Mucosa of rectum (tissue), 2 donors: ENCODE results near the gene FSTL3.
A peak's percentile ranks its signal among the peaks of the same experiment; 100 is the strongest.

Source experiments
- H3K27ac ChIP-seq, 2 donors: one replicate each; pipeline ENCODE4 v1.7.0; 2013; ENCODE audit warnings: inconsistent platforms in 2 of 2, low read depth in 2 of 2, low read length in 2 of 2
- H3K27me3 ChIP-seq, 2 donors: one replicate each; pipeline ENCODE4 v1.7.0; 2013; ENCODE audit warnings: low read length in 2 of 2; ENCODE audit not compliant: control insufficient read depth in 2 of 2, insufficient read depth in 2 of 2
- H3K36me3 ChIP-seq, 2 donors: one replicate each; pipeline ENCODE4 v1.7.0; 2013; ENCODE audit warnings: low read length in 2 of 2; ENCODE audit not compliant: control insufficient read depth in 2 of 2, insufficient read depth in 2 of 2
- H3K4me1 ChIP-seq, 2 donors: one replicate each; pipeline ENCODE4 v1.7.0; 2013; ENCODE audit warnings: low read length in 2 of 2, mild to moderate bottlenecking in 1 of 2; ENCODE audit not compliant: control insufficient read depth in 2 of 2, insufficient read depth in 2 of 2
- H3K4me3 ChIP-seq, 2 donors: one replicate each; pipeline ENCODE4 v1.7.0; 2013; ENCODE audit warnings: low read length in 2 of 2
- H3K9ac ChIP-seq, 2 donors: one replicate each; pipeline ENCODE4 v1.7.0; 2013; ENCODE audit warnings: low read length in 2 of 2, low read depth in 1 of 2, mild to moderate bottlenecking in 1 of 2
- H3K9me3 ChIP-seq, 2 donors: one replicate each; pipeline ENCODE4 v1.7.0; 2013; ENCODE audit warnings: low read length in 2 of 2; ENCODE audit not compliant: control insufficient read depth in 2 of 2
- donor health status: healthy.
- donor health status: Normal muscosa, but diverticular disease.

The FSTL3 gene

GRCh38 chr19:638906-639252 lies 37.3 kb upstream of the FSTL3 start:
- Histone ChIP-seq H3K9me3 (no peaks in the 10 kb centered on the region), H3K4me3 (peak overlapping the region; percentile 60 to 75), H3K4me1 (peaks cover 11 to 12% of the 10 kb centered on the region in 2 donors), H3K27ac (no peak overlapping the region), H3K36me3 (no peaks in the 10 kb centered on the region), H3K27me3 (no peaks in the 10 kb centered on the region), H3K9ac (no peak overlapping the region)

GRCh38 chr19:639253-640160 lies 36.7 kb upstream of the FSTL3 start, which contains the start of gene FGF22:
FGF22 (plus strand) TSS chr19:639879; CDS start chr19:639926, 47 bp downstream.
- Histone ChIP-seq H3K27ac (no peak within 1 kb of the TSS), H3K4me3 (peak within 1 kb of the TSS; percentile 60 to 75), H3K9ac (no peak within 1 kb of the TSS), H3K9me3 (no peaks in the 10 kb centered on the region), H3K27me3 (no peaks in the 10 kb centered on the region), H3K36me3 (no peaks in the 10 kb centered on the region), H3K4me1 (peaks cover 5 to 6% of the 10 kb centered on the region in 2 donors)

GRCh38 chr19:640161-640558 lies 36.0 kb upstream of the FSTL3 start:
- Histone ChIP-seq H3K4me3 (peak overlapping the region in 1 of 2 donors; percentile 43), H3K27ac (no peak overlapping the region)

GRCh38 chr19:640606-641189 lies 35.5 kb upstream of the FSTL3 start:
- H3K9ac ChIP-seq, result no peak overlapping the region
- H3K27ac ChIP-seq, result no peak overlapping the region

More at GRCh38 chr19:640161-640558, 36.0 kb upstream of the FSTL3 start:
- no peaks in the 10 kb centered on the region for H3K27me3 ChIP-seq
- no peaks in the 10 kb centered on the region for H3K36me3 ChIP-seq
- no peaks in the 10 kb centered on the region for H3K9me3 ChIP-seq
- peaks cover 5 to 6% of the 10 kb centered on the region in 2 donors for H3K4me1 ChIP-seq
- no peak overlapping the region for H3K9ac ChIP-seq

GRCh38 chr19:641702-642101 lies 34.5 kb upstream of the FSTL3 start:
- Histone ChIP-seq H3K27ac (no peak overlapping the region), H3K4me3 (no peak overlapping the region), H3K9me3 (no peaks in the 10 kb centered on the region), H3K9ac (no peak overlapping the region), H3K36me3 (peaks cover 3 to 5% of the 10 kb centered on the region in 2 donors), H3K27me3 (no peaks in the 10 kb centered on the region), H3K4me1 (peaks cover 5 to 6% of the 10 kb centered on the region in 2 donors)

More at GRCh38 chr19:640606-641189, 35.5 kb upstream of the FSTL3 start:
- peaks cover 5 to 6% of the 10 kb centered on the region in 2 donors for H3K4me1 ChIP-seq
- no peak overlapping the region for H3K4me3 ChIP-seq
- no peaks in the 10 kb centered on the region for H3K27me3 ChIP-seq
- no peaks in the 10 kb centered on the region for H3K36me3 ChIP-seq
- no peaks in the 10 kb centered on the region for H3K9me3 ChIP-seq

GRCh38 chr19:642767-643727 lies 33.1 kb upstream of the FSTL3 start:
- Histone ChIP-seq H3K36me3 (peaks cover 6 to 9% of the 10 kb centered on the region in 2 donors), H3K9me3 (no peaks in the 10 kb centered on the region), H3K27me3 (no peaks in the 10 kb centered on the region), H3K4me3 (no peak overlapping the region), H3K4me1 (peaks cover 5 to 6% of the 10 kb centered on the region in 2 donors), H3K27ac (no peak overlapping the region), H3K9ac (no peak overlapping the region)

GRCh38 chr19:643736-644135 lies 32.5 kb upstream of the FSTL3 start:
- Histone ChIP-seq H3K36me3 (peaks cover 11 to 14% of the 10 kb centered on the region in 2 donors), H3K9ac (no peak overlapping the region), H3K27me3 (no peaks in the 10 kb centered on the region), H3K4me3 (no peak overlapping the region), H3K27ac (no peak overlapping the region), H3K4me1 (peaks cover 5 to 6% of the 10 kb centered on the region in 2 donors), H3K9me3 (no peaks in the 10 kb centered on the region)

- H3K36me3 ChIP-seq, result peaks cover 16% of the 10 kb centered on the region in 2 donors
- H3K4me1 ChIP-seq, result peaks cover under 1% of the 10 kb centered on the region in 2 donors
- no peaks in the 10 kb centered on the region for H3K9me3 ChIP-seq
- no peak overlapping the region for H3K9ac ChIP-seq
- H3K27ac ChIP-seq, result no peak overlapping the region
- H3K4me3 ChIP-seq, result no peak overlapping the region
- H3K27me3 ChIP-seq, result no peaks in the 10 kb centered on the region
Observed at GRCh38 chr19:644363-644762, 31.8 kb upstream of the FSTL3 start.

GRCh38 chr19:644789-645188 lies 31.4 kb upstream of the FSTL3 start:
- Histone ChIP-seq H3K27me3 (no peaks in the 10 kb centered on the region), H3K4me1 (no peaks in the 10 kb centered on the region), H3K27ac (no peak overlapping the region), H3K36me3 (peaks cover 16 to 19% of the 10 kb centered on the region in 2 donors), H3K9ac (no peak overlapping the region), H3K9me3 (no peaks in the 10 kb centered on the region), H3K4me3 (no peak overlapping the region)
